Neural progenitor cell (in vitro differentiated cells): ENCODE data around the gene CDK2AP2. TPM values are rescaled to one million over a fixed set of nuclear protein-coding genes. Genes with fewer than 3 reads are reported as not detected.

Experiments
- DNase-seq: peaks from one replicate; pipeline ENCODE4 v3.0.0-alpha.2; 2016; ENCODE audit warnings: low spot score
- H2AFZ ChIP-seq: fragments of 200-600 bp; sonication (generic); replicated peaks from 2 replicates; pipeline ENCODE4 v1.6.1; 2016; ENCODE audit warnings: antibody characterized with exemption
- H3F3A ChIP-seq: fragments of 200-600 bp; sonication (generic); 2 replicates; pipeline ENCODE4 v1.6.1; 2016; ENCODE audit warnings: antibody characterized with exemption, low read depth
- H3K27ac ChIP-seq: fragments of 200-600 bp; sonication (generic); 2 replicates; pipeline ENCODE4 v1.5.1; 2016; ENCODE audit warnings: mild to moderate bottlenecking
- H3K27me3 ChIP-seq: fragments of 200-600 bp; sonication (generic); 2 replicates; pipeline ENCODE4 v1.6.1; 2016; ENCODE audit warnings: mild to moderate bottlenecking, moderate library complexity
- H3K36me3 ChIP-seq: fragments of 200-600 bp; sonication (generic); 2 replicates; pipeline ENCODE4 v1.5.1; 2016
- H3K4me1 ChIP-seq: fragments of 200-600 bp; sonication (generic); 2 replicates; pipeline ENCODE4 v1.6.1; 2016; ENCODE audit warnings: mixed run types
- H3K4me2 ChIP-seq: fragments of 200-600 bp; sonication (generic); 2 replicates; pipeline ENCODE4 v1.6.1; 2016
- H3K4me3 ChIP-seq: fragments of 200-600 bp; sonication (generic); 2 replicates; pipeline ENCODE4 v1.5.1; 2016
- H3K79me2 ChIP-seq: fragments of 200-600 bp; sonication (generic); 2 replicates; pipeline ENCODE4 v1.6.1; 2016; ENCODE audit warnings: low read depth
- H3K9ac ChIP-seq: fragments of 200-600 bp; sonication (generic); 2 replicates; pipeline ENCODE4 v1.6.1; 2016
- H3K9me3 ChIP-seq: fragments of 200-600 bp; sonication (generic); 2 replicates; pipeline ENCODE4 v1.5.1; 2016; ENCODE audit warnings: low read depth
- H4K20me1 ChIP-seq: fragments of 200-600 bp; sonication (generic); 2 replicates; pipeline ENCODE4 v1.6.1; 2016; ENCODE audit warnings: low read depth
- H3K27ac Mint-ChIP-seq: 3 replicates; pipeline ENCODE4 v1.8.0; 2021; ENCODE audit warnings: mixed read lengths
- H3K27me3 Mint-ChIP-seq: 2 replicates; pipeline ENCODE4 v1.8.0; 2022; ENCODE audit warnings: low read depth, mild to moderate bottlenecking, inconsistent platforms, moderate library complexity, mixed read lengths; ENCODE audit not compliant: insufficient read depth
- H3K36me3 Mint-ChIP-seq: 3 replicates; pipeline ENCODE4 v1.8.0; 2021; ENCODE audit warnings: mixed read lengths
- H3K4me1 Mint-ChIP-seq: 3 replicates; pipeline ENCODE4 v1.8.0; 2021; ENCODE audit warnings: mixed read lengths
- H3K4me3 Mint-ChIP-seq: 3 replicates; pipeline ENCODE4 v1.8.0; 2021; ENCODE audit warnings: mild to moderate bottlenecking, moderate library complexity, mixed read lengths
- H3K9me3 Mint-ChIP-seq: 3 replicates; pipeline ENCODE4 v1.8.0; 2020; ENCODE audit warnings: mixed read lengths
- CTCF ChIP-seq: fragments of 200-600 bp; sonication (generic); IDR thresholded peaks from 2 replicates; pipeline ENCODE4 v1.5.1; 2017; ENCODE audit warnings: antibody characterized with exemption, mild to moderate bottlenecking
- EZH2 ChIP-seq: fragments of 200-600 bp; sonication (generic); IDR thresholded peaks from 2 replicates; pipeline ENCODE4 v1.6.1; 2017; ENCODE audit warnings: antibody characterized with exemption, mild to moderate bottlenecking, moderate library complexity
- EZH2phosphoT487 ChIP-seq: fragments of 200-600 bp; sonication (generic); IDR thresholded peaks from 2 replicates; pipeline ENCODE4 v1.6.1; 2017; ENCODE audit warnings: antibody characterized with exemption
- total RNA-seq: library from RNA; depleted of rRNA; stranded (reverse); fragments of >200 nt; gene quantifications from 2 replicates; pipeline ENCODE4 v1.2.3, GENCODE V29; 2015; ENCODE audit warnings: low replicate concordance

The CDK2AP2 gene
- total RNA-seq, 1 donor from 2014 or later: 2.1 TPM

DNA sequence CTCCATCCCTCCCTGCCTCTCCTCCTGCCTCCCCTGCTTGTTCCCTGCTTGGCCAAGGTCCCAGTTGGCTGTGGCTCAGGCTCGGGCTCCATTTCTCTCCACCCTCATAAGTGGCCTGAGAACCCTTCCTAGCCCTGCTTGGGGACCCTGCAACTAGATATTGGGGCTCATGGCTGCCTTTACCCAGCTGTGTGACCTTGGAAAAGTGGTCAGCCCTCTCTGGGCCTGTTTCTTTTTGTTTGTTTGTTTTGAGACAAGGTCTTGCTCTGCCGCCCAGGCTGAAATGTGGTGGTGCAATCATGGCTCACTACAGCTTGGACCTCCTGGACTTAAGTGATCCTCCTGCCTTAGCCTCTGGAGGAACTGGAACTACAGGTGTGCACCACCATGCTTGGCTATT lies 35.6 kb upstream of the CDK2AP2 start:
- no peaks in the 10 kb centered on the region for H3K36me3 ChIP-seq
- no peak overlapping the region for H3K4me2 ChIP-seq
- peak overlapping the region; percentile 99 for H2AFZ ChIP-seq
- no peak overlapping the region for H3K9ac ChIP-seq
- peaks cover 3% of the 10 kb centered on the region for H3K9me3 Mint-ChIP-seq
- no peaks in the 10 kb centered on the region for H4K20me1 ChIP-seq
- DNase-seq: no peak
- H3K79me2 ChIP-seq: no peaks in the 10 kb centered on the region
- H3K4me3 Mint-ChIP-seq: no peak overlapping the region
- H3K4me1 ChIP-seq: peaks cover 6% of the 10 kb centered on the region
- peaks cover 4% of the 10 kb centered on the region for H3F3A ChIP-seq
- H3K4me1 Mint-ChIP-seq: peaks cover 4% of the 10 kb centered on the region
- no peak overlapping the region for H3K27ac ChIP-seq
- H3K27me3 Mint-ChIP-seq: peaks cover 8% of the 10 kb centered on the region
- H3K27me3 ChIP-seq: no peaks in the 10 kb centered on the region
- no peaks in the 10 kb centered on the region for H3K9me3 ChIP-seq
- no peak overlapping the region for H3K4me3 ChIP-seq
- no peaks in the 10 kb centered on the region for H3K36me3 Mint-ChIP-seq
- H3K27ac Mint-ChIP-seq: no peak overlapping the region
- no peak for TF ChIP-seq EZH2phosphoT487
- no peak for TF ChIP-seq CTCF
- TF ChIP-seq EZH2: no peak

DNA sequence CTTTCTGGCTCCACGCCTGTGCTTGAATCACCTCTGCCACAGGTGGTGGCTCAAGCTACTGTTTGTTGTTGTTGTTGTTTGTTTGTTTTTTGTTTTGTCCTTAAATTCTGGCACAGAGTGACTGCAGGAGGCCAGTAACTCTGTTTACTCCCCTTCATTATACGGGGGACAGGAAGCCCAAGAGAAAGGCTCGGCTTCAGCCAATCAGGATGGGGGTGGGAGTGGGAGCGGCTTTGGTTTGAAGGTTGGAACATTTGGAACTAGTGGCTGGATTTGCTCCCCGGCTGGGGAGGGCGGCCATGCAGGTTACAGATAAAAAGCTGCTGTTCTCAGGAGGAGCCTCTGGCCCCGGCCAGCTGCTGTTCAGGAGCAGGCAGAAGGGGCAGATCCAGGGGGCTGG lies 35.0 kb upstream of the CDK2AP2 start:
- Mint-ChIP-seq H3K36me3 (no peaks in the 10 kb centered on the region), H3K27ac (no peak overlapping the region), H3K9me3 (peaks cover 3% of the 10 kb centered on the region), H3K4me3 (no peak overlapping the region), H3K27me3 (peaks cover 8% of the 10 kb centered on the region), H3K4me1 (peaks cover 4% of the 10 kb centered on the region)
- Histone ChIP-seq H2AFZ (peak overlapping the region; percentile 99), H4K20me1 (no peaks in the 10 kb centered on the region), H3K9me3 (no peaks in the 10 kb centered on the region), H3K4me2 (peak overlapping the region; percentile 54), H3K4me3 (no peak overlapping the region), H3K27me3 (no peaks in the 10 kb centered on the region), H3K36me3 (no peaks in the 10 kb centered on the region), H3K79me2 (no peaks in the 10 kb centered on the region), H3K4me1 (peaks cover 6% of the 10 kb centered on the region), H3F3A (peaks cover 4% of the 10 kb centered on the region), H3K27ac (no peak overlapping the region), H3K9ac (no peak overlapping the region)
- TF ChIP-seq EZH2phosphoT487: no peak
- TF ChIP-seq EZH2: no peak
- TF ChIP-seq CTCF: no peak
- peak; percentile 35 for DNase-seq

- Histone ChIP-seq H3K9me3 (no peaks in the 10 kb centered on the region), H3K27ac (no peak overlapping the region), H3K4me2 (no peak overlapping the region), H3F3A (peaks cover 4% of the 10 kb centered on the region), H3K4me1 (peaks cover 6% of the 10 kb centered on the region), H4K20me1 (no peaks in the 10 kb centered on the region), H3K79me2 (no peaks in the 10 kb centered on the region), H3K9ac (no peak overlapping the region), H3K4me3 (no peak overlapping the region), H3K27me3 (no peaks in the 10 kb centered on the region), H3K36me3 (no peaks in the 10 kb centered on the region), H2AFZ (no peak overlapping the region)
- H3K9me3 Mint-ChIP-seq: peaks cover 3% of the 10 kb centered on the region
- H3K36me3 Mint-ChIP-seq: no peaks in the 10 kb centered on the region
- no peak overlapping the region for H3K27ac Mint-ChIP-seq
- TF ChIP-seq CTCF (no peak), EZH2phosphoT487 (no peak), EZH2 (no peak)
- peaks cover 4% of the 10 kb centered on the region for H3K4me1 Mint-ChIP-seq
- DNase-seq: no peak
- H3K27me3 Mint-ChIP-seq: peaks cover 9% of the 10 kb centered on the region
- no peak overlapping the region for H3K4me3 Mint-ChIP-seq
Measured at GRCh38 chr11:67542169-67542568, 34.2 kb upstream of the CDK2AP2 start.
